HG02885 (cell line): ENCODE results near the gene NOC3L.
"Not testable (repeated sequence)": the region's sequence is repeated elsewhere in the genome, so short reads cannot be mapped to it uniquely, and the experiment has no call there.

Experiments
- ATAC-seq: cut with Tn5 transposase; IDR thresholded peaks from one replicate; pipeline ENCODE4 v1.9.1; 2021; ENCODE audit warnings: mild to moderate bottlenecking; ENCODE audit not compliant: unreplicated experiment, poor library complexity

Gene NOC3L

GRCh38 chr10:94364482-94364881, 1.7 kb upstream of the NOC3L start:
- no peak for ATAC-seq

- ATAC-seq = peak; percentile 19
Measured at GRCh38 chr10:94363251-94363565, 469 bp upstream of the NOC3L start.

- ATAC-seq = no peak
Measured at GRCh38 chr10:94361171-94361794, 1.5 kb downstream of the NOC3L start.

GRCh38 chr10:94358480-94358879, 4.3 kb downstream of the NOC3L start:
- ATAC-seq = no peak

- no peak for ATAC-seq
Measured at GRCh38 chr10:94357193-94357592, 5.5 kb downstream of the NOC3L start.

GRCh38 chr10:94355841-94356240, 6.9 kb downstream of the NOC3L start:
- no peak for ATAC-seq

GRCh38 chr10:94353336-94353735, 9.4 kb downstream of the NOC3L start:
- no peak for ATAC-seq

GRCh38 chr10:94351089-94351488, 11.7 kb downstream of the NOC3L start:
- no peak for ATAC-seq

- ATAC-seq = not testable (repeated sequence)
Measured at GRCh38 chr10:94350500-94350899, 12.2 kb downstream of the NOC3L start.

GRCh38 chr10:94349327-94349726, 13.4 kb downstream of the NOC3L start:
- no peak for ATAC-seq

GRCh38 chr10:94344522-94345122, 18.1 kb downstream of the NOC3L start:
- peak; percentile 99 for ATAC-seq

- no peak for ATAC-seq
Measured at GRCh38 chr10:94343151-94343550, 19.6 kb downstream of the NOC3L start.

- ATAC-seq = no peak
Measured at GRCh38 chr10:94334857-94335256, 27.9 kb downstream of the NOC3L start.

GRCh38 chr10:94333051-94333450, 29.7 kb downstream of the NOC3L start:
- no peak for ATAC-seq

GRCh38 chr10:94328613-94329012, 34.1 kb downstream of the NOC3L start:
- no peak for ATAC-seq

GRCh38 chr10:94327649-94328048, 35.1 kb downstream of the NOC3L start:
- no peak for ATAC-seq

GRCh38 chr10:94324609-94325233, 38.0 kb downstream of the NOC3L start:
- no peak for ATAC-seq

GRCh38 chr10:94320285-94320914, 42.3 kb downstream of the NOC3L start:
- peak; percentile 60 for ATAC-seq

- no peak for ATAC-seq
Measured at GRCh38 chr10:94316560-94316959, 46.2 kb downstream of the NOC3L start.

- no peak for ATAC-seq
Measured at GRCh38 chr10:94315975-94316464, 46.7 kb downstream of the NOC3L start.

GRCh38 chr10:94315024-94315451, 47.7 kb downstream of the NOC3L start:
- ATAC-seq = no peak
